Neural progenitor cell (in vitro differentiated cells): ENCODE data around the gene ALAD.

Source experiments
- CTCF ChIP-seq: fragments of 200-600 bp; sonication (generic); IDR thresholded peaks from 2 replicates; pipeline ENCODE4 v1.5.1; 2017; ENCODE audit warnings: antibody characterized with exemption, mild to moderate bottlenecking
- EZH2 ChIP-seq: fragments of 200-600 bp; sonication (generic); IDR thresholded peaks from 2 replicates; pipeline ENCODE4 v1.6.1; 2017; ENCODE audit warnings: antibody characterized with exemption, mild to moderate bottlenecking, moderate library complexity
- EZH2phosphoT487 ChIP-seq: fragments of 200-600 bp; sonication (generic); IDR thresholded peaks from 2 replicates; pipeline ENCODE4 v1.6.1; 2017; ENCODE audit warnings: antibody characterized with exemption

- TF ChIP-seq EZH2phosphoT487 = no peak
- peak; percentile 36 for TF ChIP-seq CTCF
- TF ChIP-seq EZH2 = no peak
These were observed 46.0 kb downstream of the ALAD start for GRCh38 chr9:113355040-113355596.
